Measurements from ENCODE around the gene C10orf143.
"Not testable (repeated sequence)": the region's sequence is repeated elsewhere in the genome, so short reads cannot be mapped to it uniquely, and the experiment has no call there.

The C10orf143 gene

GRCh38 chr10:130112821-130113220, 2.2 kb upstream of the C10orf143 start:
- H3K9me3 ChIP-seq, result peaks cover 25% of the 10 kb centered on the region
- no peak overlapping the region for H3K27ac ChIP-seq
- H3K4me3 ChIP-seq, result no peak overlapping the region
- no peaks in the 10 kb centered on the region for H3K27me3 ChIP-seq
- H3K9ac ChIP-seq, result no peak overlapping the region
- peaks cover 21% of the 10 kb centered on the region for H3K4me1 ChIP-seq
- H4K20me1 ChIP-seq, result no peaks in the 10 kb centered on the region
- no peak overlapping the region for H3K4me2 ChIP-seq
- no peak for TF ChIP-seq Cebpa-rat (IDR thresholded peaks at IDR 0.05)
- no peaks in the 10 kb centered on the region for H3K36me3 ChIP-seq

- Histone ChIP-seq H3K36me3 (no peaks in the 10 kb centered on the region), H4K20me1 (no peaks in the 10 kb centered on the region), H3K27ac (peak overlapping the region; percentile 84), H3K4me3 (peak overlapping the region; percentile 81), H3K9ac (peak overlapping the region; percentile 85), H3K4me2 (peak overlapping the region; percentile 72), H3K9me3 (peaks cover 15% of the 10 kb centered on the region), H3K4me1 (peaks cover 29% of the 10 kb centered on the region), H3K27me3 (no peaks in the 10 kb centered on the region)
- TF ChIP-seq Cebpa-rat (IDR thresholded peaks at IDR 0.05), result no peak
These were observed 1.2 kb upstream of the C10orf143 start for GRCh38 chr10:130111852-130112180.

GRCh38 chr10:130111113-130111851, 652 bp upstream of the C10orf143 start:
- TF ChIP-seq Cebpa-rat (IDR thresholded peaks at IDR 0.05), result no peak
- H4K20me1 ChIP-seq, result no peaks in the 10 kb centered on the region
- H3K9ac ChIP-seq, result peak overlapping the region; percentile 85
- peak overlapping the region; percentile 87 for H3K27ac ChIP-seq
- peaks cover 29% of the 10 kb centered on the region for H3K4me1 ChIP-seq
- no peaks in the 10 kb centered on the region for H3K27me3 ChIP-seq
- H3K36me3 ChIP-seq, result no peaks in the 10 kb centered on the region
- peaks cover 10% of the 10 kb centered on the region for H3K9me3 ChIP-seq
- H3K4me3 ChIP-seq, result peak overlapping the region; percentile 81
- H3K4me2 ChIP-seq, result peak overlapping the region; percentile 92

GRCh38 chr10:130109796-130110245, 809 bp downstream of the C10orf143 start:
- H4K20me1 ChIP-seq, result no peaks in the 10 kb centered on the region
- peaks cover 11% of the 10 kb centered on the region; the same call in 1 of the 2 replicates for H3K36me3 ChIP-seq
- H3K9me3 ChIP-seq, result no peaks in the 10 kb centered on the region
- peak overlapping the region; percentile 85 for H3K9ac ChIP-seq
- peak overlapping the region; percentile 81 for H3K4me3 ChIP-seq
- TF ChIP-seq Cebpa-rat (IDR thresholded peaks at IDR 0.05), result no peak
- peaks cover 29% of the 10 kb centered on the region for H3K4me1 ChIP-seq
- peak overlapping the region; percentile 87 for H3K27ac ChIP-seq
- no peaks in the 10 kb centered on the region for H3K27me3 ChIP-seq
- H3K4me2 ChIP-seq, result peak overlapping the region; percentile 92

- H3K9ac ChIP-seq, result peak overlapping the region; percentile 85; the same call in 1 of the 2 replicates
- no peaks in the 10 kb centered on the region for H4K20me1 ChIP-seq
- H3K4me3 ChIP-seq, result peak overlapping the region; percentile 81
- H3K27ac ChIP-seq, result no peak overlapping the region
- TF ChIP-seq Cebpa-rat (IDR thresholded peaks at IDR 0.05), result no peak
- H3K4me2 ChIP-seq, result peak overlapping the region; percentile 92
- no peaks in the 10 kb centered on the region for H3K27me3 ChIP-seq
- no peaks in the 10 kb centered on the region for H3K9me3 ChIP-seq
- peaks cover 29% of the 10 kb centered on the region for H3K4me1 ChIP-seq
- H3K36me3 ChIP-seq, result peaks cover 13% of the 10 kb centered on the region
These were observed 1.6 kb downstream of the C10orf143 start for GRCh38 chr10:130108934-130109604.

- H3K36me3 ChIP-seq, result peaks cover 22% of the 10 kb centered on the region
- not testable (repeated sequence) for H3K9ac ChIP-seq, H3K9me3 ChIP-seq, H4K20me1 ChIP-seq, H3K27me3 ChIP-seq, H3K27ac ChIP-seq, H3K4me3 ChIP-seq
- peak overlapping the region; percentile 20; the same call in 1 of the 2 replicates for H3K4me2 ChIP-seq
- H3K4me1 ChIP-seq, result peaks cover 29% of the 10 kb centered on the region
These were observed 2.5 kb downstream of the C10orf143 start for GRCh38 chr10:130108146-130108545.

GRCh38 chr10:130105724-130106123, 4.9 kb downstream of the C10orf143 start:
- Histone ChIP-seq H3K4me2 (no peak overlapping the region), H3K4me3 (no peak overlapping the region), H3K27ac (no peak overlapping the region)

GRCh38 chr10:130099344-130099743, 11.3 kb downstream of the C10orf143 start:
- Histone ChIP-seq H3K9ac (no peak overlapping the region), H4K20me1 (no peaks in the 10 kb centered on the region), H3K4me2 (no peak overlapping the region), H3K27ac (no peak overlapping the region), H3K4me3 (no peak overlapping the region), H3K4me1 (no peaks in the 10 kb centered on the region), H3K36me3 (peaks cover 15% of the 10 kb centered on the region), H3K9me3 (0 out of 2 replicates have a peak, but pooled peaks cover 3% of the 10 kb centered on the region), H3K27me3 (no peaks in the 10 kb centered on the region)
- TF ChIP-seq Cebpa-rat (IDR thresholded peaks at IDR 0.05), result no peak

More at GRCh38 chr10:130105724-130106123, 4.9 kb downstream of the C10orf143 start:
- Histone ChIP-seq H3K9ac (no peak overlapping the region), H3K36me3 (peaks cover 25% of the 10 kb centered on the region), H3K9me3 (no peaks in the 10 kb centered on the region), H3K4me1 (peaks cover 29% of the 10 kb centered on the region), H3K27me3 (no peaks in the 10 kb centered on the region), H4K20me1 (no peaks in the 10 kb centered on the region)
- TF ChIP-seq Cebpa-rat (IDR thresholded peaks at IDR 0.05), result no peak

GRCh38 chr10:130090565-130090964, 20.1 kb downstream of the C10orf143 start:
- not testable (repeated sequence) for H3K9ac ChIP-seq, H3K4me1 ChIP-seq, H3K27ac ChIP-seq, H3K27me3 ChIP-seq, H3K4me3 ChIP-seq, H3K4me2 ChIP-seq, H4K20me1 ChIP-seq
- Histone ChIP-seq H3K9me3 (peaks cover 34% of the 10 kb centered on the region), H3K36me3 (peaks cover 17% of the 10 kb centered on the region; the same call in 1 of the 2 replicates)

GRCh38 chr10:130080461-130080814, 30.2 kb downstream of the C10orf143 start:
- no peaks in the 10 kb centered on the region for H3K27me3 ChIP-seq

More at GRCh38 chr10:130080461-130080814, 30.2 kb downstream of the C10orf143 start:
- 0 out of 2 replicates have a peak, but pooled peaks cover 3% of the 10 kb centered on the region for H3K4me1 ChIP-seq
- H3K9ac ChIP-seq, result no peak overlapping the region
- no peak for TF ChIP-seq Cebpa-rat (IDR thresholded peaks at IDR 0.05)
- H3K4me2 ChIP-seq, result no peak overlapping the region
- peaks cover 30% of the 10 kb centered on the region for H3K9me3 ChIP-seq
- no peak overlapping the region for H3K27ac ChIP-seq
- H4K20me1 ChIP-seq, result no peaks in the 10 kb centered on the region
- H3K36me3 ChIP-seq, result peaks cover 9% of the 10 kb centered on the region
- no peak overlapping the region for H3K4me3 ChIP-seq
